Retinal pigment epithelial cell (primary cell): ENCODE data around the gene CHADL.

Source experiments
- DNase-seq: peaks from one replicate; pipeline ENCODE4 v3.0.0-alpha.2; 2010; ENCODE audit warnings: low read depth
- H3K4me3 ChIP-seq: 2 replicates; pipeline ENCODE4 v1.5.1; 2011; ENCODE audit warnings: mild to moderate bottlenecking, low read length, control low read depth, moderate library complexity
- CTCF ChIP-seq: conservative IDR thresholded peaks from 2 replicates; pipeline ENCODE4 v1.5.1; 2011; ENCODE audit warnings: low read depth, low read length, control low read depth, inconsistent platforms

Gene CHADL

GRCh38 chr22:41230401-41230785 is 10.3 kb downstream of the CHADL start:
- TF ChIP-seq CTCF, result no peak
- no peak for DNase-seq
- H3K4me3 ChIP-seq, result no peak overlapping the region

GRCh38 chr22:41229730-41230400 is 10.9 kb downstream of the CHADL start:
- H3K4me3 ChIP-seq, result no peak overlapping the region
- no peak for TF ChIP-seq CTCF
- no peak for DNase-seq

GRCh38 chr22:41229215-41229614 is 11.5 kb downstream of the CHADL start:
- DNase-seq, result no peak
- H3K4me3 ChIP-seq, result no peak overlapping the region
- TF ChIP-seq CTCF, result no peak

- DNase-seq, result no peak
- H3K4me3 ChIP-seq, result no peak overlapping the region
- TF ChIP-seq CTCF, result no peak
These were observed 13.7 kb downstream of the CHADL start for GRCh38 chr22:41226723-41227655.

DNA sequence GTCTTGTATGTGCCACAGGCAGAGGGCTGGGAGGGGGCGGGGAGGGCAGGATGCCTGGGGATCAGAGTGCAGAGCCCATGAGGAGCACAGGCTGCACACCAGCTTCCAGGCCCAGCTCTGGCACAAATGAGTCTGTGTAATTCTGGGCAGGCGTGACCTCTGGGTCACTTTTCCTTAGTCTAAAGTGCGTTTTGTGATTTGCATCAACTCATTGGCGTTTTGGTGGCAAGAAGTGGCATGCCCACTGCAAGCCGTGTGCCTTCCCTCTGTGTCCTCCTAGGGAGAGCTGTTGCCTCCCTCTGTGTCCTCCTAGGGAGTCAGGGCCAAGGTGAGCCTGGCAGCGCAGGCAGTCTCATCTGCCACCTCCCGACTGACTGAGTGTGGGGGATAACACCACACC is 17.2 kb downstream of the CHADL start:
- TF ChIP-seq CTCF, result no peak
- no peak for DNase-seq
- no peak overlapping the region for H3K4me3 ChIP-seq

GRCh38 chr22:41222846-41223507 is 17.8 kb downstream of the CHADL start:
- H3K4me3 ChIP-seq, result no peak overlapping the region
- no peak for TF ChIP-seq CTCF
- no peak for DNase-seq
